HCT116 (cell line): ENCODE measurements around the gene TIAM2. TPM values are rescaled to one million over a fixed set of nuclear protein-coding genes. Genes with fewer than 3 reads are reported as not detected.

Experiments used
- ATAC-seq: fragments of 200-7000 bp; cut with Tn5 transposase; 2 replicates; pipeline ENCODE4 v1.9.1; 2020; ENCODE audit warnings: mild to moderate bottlenecking, moderate library complexity
- BruUV-seq: library from RNA; stranded (reverse); fragments of 400-500 nt; replicated peaks from 2 replicates; lab custom pipeline; 2021; lab: Mats Ljungman, UMichigan
- CTCF ChIA-PET: fragments of 300-600 bp; sonication (Branson Sonifier 250); formaldehyde crosslinking; loops from one replicate; lab custom pipeline; 2021; ENCODE audit warnings: antibody characterized with exemption; lab: Charles Lee
- POLR2A ChIA-PET: fragments of 300-600, 350-600 bp; sonication (Branson Sonifier 250); formaldehyde crosslinking; loops from one replicate; lab custom pipeline; 2021; ENCODE audit warnings: antibody characterized with exemption; lab: Charles Lee
- RAD21 ChIA-PET, 2 experiments: fragments of 300-600 bp; sonication (Branson Sonifier 250); formaldehyde crosslinking; loops; one replicate each; lab custom pipeline; 2023; ENCODE audit warnings: low total read pairs in 2 of 2; ENCODE audit not compliant: uncharacterized antibody in 2 of 2, unreplicated experiment in 2 of 2, low non-redundant PET in 1 of 2; lab: Charles Lee
- DNase-seq: peaks from one replicate; pipeline ENCODE4 v3.0.0-alpha.2; 2010; ENCODE audit warnings: low read depth, low spot score
- H2AFZ ChIP-seq: fragments of 200-600 bp; shearing (Covaris generic), sonication (generic); 2 replicates; pipeline ENCODE4 v1.6.1; 2017; ENCODE audit warnings: low read depth, mixed run types, mixed read lengths, antibody characterized with exemption, low read length; ENCODE audit not compliant: poor library complexity, severe bottlenecking
- H3K27ac ChIP-seq: 2 replicates; pipeline ENCODE4 v1.5.1; 2012; ENCODE audit warnings: low read depth, low read length
- H3K27me3 ChIP-seq: fragments of 200-600 bp; sonication (generic); 2 replicates; pipeline ENCODE4 v1.6.1; 2016; ENCODE audit warnings: mixed run types, low read length, mixed read lengths; ENCODE audit not compliant: insufficient read depth
- H3K36me3 ChIP-seq, 2 experiments: fragments of 200-500 bp in 1 of 2; fragments of 200-600 bp in 1 of 2; sonication (Bioruptor generic) in 1 of 2; sonication (generic) in 1 of 2; 2 replicates each; pipeline versions ENCODE4 v1.5.1 to v1.6.1; 2014 to 2016; ENCODE audit warnings: low read length in 2 of 2, inconsistent platforms in 1 of 2, mixed read lengths in 1 of 2, mixed run types in 1 of 2; ENCODE audit not compliant: insufficient read depth in 2 of 2, control insufficient read depth in 1 of 2
- H3K4me1 ChIP-seq, 2 experiments: fragments of 200-600 bp in 1 of 2; sonication (generic) in 1 of 2; 2 replicates each; pipeline versions ENCODE4 v1.5.1 to v1.6.1; 2012 to 2017; ENCODE audit warnings: low read length in 2 of 2, inconsistent platforms in 1 of 2, mild to moderate bottlenecking in 1 of 2, mixed read lengths in 1 of 2, mixed run types in 1 of 2, moderate library complexity in 1 of 2; ENCODE audit not compliant: insufficient read depth in 2 of 2, control insufficient read depth in 1 of 2
- H3K4me2 ChIP-seq: fragments of 200-600 bp; sonication (generic); 2 replicates; pipeline ENCODE4 v1.6.1; 2017; ENCODE audit warnings: mixed run types, low read length, mixed read lengths
- H3K4me3 ChIP-seq, 2 experiments: fragments of 200-600 bp in 1 of 2; sonication (generic) in 1 of 2; replicated peaks in 1 of 2; 2 replicates each; pipeline ENCODE4 v1.5.1; 2011 to 2016; ENCODE audit warnings: low read length in 2 of 2, control low read depth in 1 of 2, low read depth in 1 of 2, mild to moderate bottlenecking in 1 of 2, mixed read lengths in 1 of 2, mixed run types in 1 of 2
- H3K79me2 ChIP-seq: fragments of 200-600 bp; sonication (generic); 2 replicates; pipeline ENCODE4 v1.6.1; 2017; ENCODE audit warnings: mild to moderate bottlenecking, mixed run types, low read length, moderate library complexity, mixed read lengths; ENCODE audit not compliant: insufficient read depth
- H3K9ac ChIP-seq: fragments of 200-600 bp; sonication (generic); 2 replicates; pipeline ENCODE4 v1.6.1; 2016; ENCODE audit warnings: low read length, mixed read lengths
- H3K9me2 ChIP-seq: fragments of 200-600 bp; sonication (generic), shearing (Covaris generic); 2 replicates; pipeline ENCODE4 v1.6.1; 2017; ENCODE audit warnings: mixed run types, mild to moderate bottlenecking, moderate library complexity; ENCODE audit not compliant: insufficient read depth
- H3K9me3 ChIP-seq, 2 experiments: fragments of 200-500 bp in 1 of 2; fragments of 200-600 bp in 1 of 2; sonication (Bioruptor generic) in 1 of 2; sonication (generic) in 1 of 2; 2 replicates each; pipeline ENCODE4 v1.6.1; 2014 to 2017; ENCODE audit warnings: low read length in 2 of 2, mixed read lengths in 2 of 2, inconsistent platforms in 1 of 2, low read depth in 1 of 2, mild to moderate bottlenecking in 1 of 2, mixed run types in 1 of 2, moderate library complexity in 1 of 2; ENCODE audit not compliant: control insufficient read depth in 1 of 2, insufficient read depth in 1 of 2
- H4K20me1 ChIP-seq: fragments of 200-600 bp; sonication (generic), shearing (Covaris generic); 2 replicates; pipeline ENCODE4 v1.6.1; 2017; ENCODE audit warnings: mixed run types, mild to moderate bottlenecking, moderate library complexity; ENCODE audit not compliant: insufficient read depth
- CBX3 ChIP-seq: IDR thresholded peaks from 2 replicates; pipeline ENCODE4 v1.6.1; 2012; ENCODE audit warnings: low read depth
- CEBPB ChIP-seq: IDR thresholded peaks from 2 replicates; pipeline ENCODE4 v1.6.1; 2012; ENCODE audit warnings: low read depth
- ELF1 ChIP-seq: IDR thresholded peaks from 2 replicates; pipeline ENCODE4 v1.6.1; 2012; ENCODE audit warnings: low read depth, borderline replicate concordance
- EZH2phosphoT487 ChIP-seq: fragments of 200-600 bp; IDR thresholded peaks from 2 replicates; pipeline ENCODE4 v1.6.1; 2018; ENCODE audit warnings: antibody characterized with exemption, borderline replicate concordance
- FOSL1 ChIP-seq: IDR thresholded peaks from 2 replicates; pipeline ENCODE4 v1.6.1; 2012; ENCODE audit warnings: low read depth
- JUND ChIP-seq: IDR thresholded peaks from 2 replicates; pipeline ENCODE4 v1.6.1; 2012
- MAX ChIP-seq: IDR thresholded peaks from 2 replicates; pipeline ENCODE4 v1.6.1; 2012
- POLR2AphosphoS5 ChIP-seq: IDR thresholded peaks from 2 replicates; pipeline ENCODE4 v1.6.1; 2011; ENCODE audit warnings: mild to moderate bottlenecking, low read depth, low read length, moderate library complexity
- REST ChIP-seq: IDR thresholded peaks from 2 replicates; pipeline ENCODE4 v1.6.1; 2012; ENCODE audit warnings: low read depth
- SIN3A ChIP-seq: IDR thresholded peaks from 2 replicates; pipeline ENCODE4 v1.6.1; 2012; ENCODE audit warnings: low read depth
- TCF7L2 ChIP-seq: IDR thresholded peaks from 2 replicates; pipeline ENCODE4 v1.7.0; 2011; ENCODE audit warnings: borderline replicate concordance, inconsistent platforms; ENCODE audit not compliant: insufficient read depth, insufficient read length; ENCODE audit errors: extremely low read depth
- YY1 ChIP-seq: IDR thresholded peaks from 2 replicates; pipeline ENCODE4 v1.6.1; 2011; ENCODE audit warnings: low read length, low read depth, moderate library complexity, mild to moderate bottlenecking; ENCODE audit not compliant: insufficient replicate concordance; ENCODE audit errors: extremely low read depth
- ZBTB33 ChIP-seq: IDR thresholded peaks from 2 replicates; pipeline ENCODE4 v1.6.1; 2011; ENCODE audit warnings: mild to moderate bottlenecking, low read length, moderate library complexity; ENCODE audit not compliant: insufficient replicate concordance; ENCODE audit errors: extremely low read depth
- ZNF274 ChIP-seq: fragments of 200-500 bp; sonication (Bioruptor generic); IDR thresholded peaks from 2 replicates; pipeline ENCODE4 v1.6.1; 2014; ENCODE audit warnings: mild to moderate bottlenecking, low read depth, low read length, inconsistent platforms
- intact Hi-C: fragments of 100-400 bp; cut with micrococcal nuclease; formaldehyde crosslinking; loops from 2 replicates; pipeline ENCODE4 v1.10.0; 2022
- total RNA-seq: library from RNA; stranded (reverse); gene quantifications from one replicate; pipeline ENCODE4 v1.2.1, GENCODE V29; 2021; ENCODE audit not compliant: unreplicated experiment

The TIAM2 gene
- total RNA-seq, 1 experiment from 2014 or later = 9.4 TPM

- ChIA-PET RAD21 (no interaction called here), CTCF (no interaction called here), POLR2A (no interaction called here)
- peaks cover 9 to 21% of the 10 kb centered on the region in 2 experiments; a peak in 3 of 4 replicates for H3K36me3 ChIP-seq
- no peak overlapping the region for H3K9ac ChIP-seq
- no peak overlapping the region for H3K4me2 ChIP-seq
- no peaks in the 10 kb centered on the region for H3K79me2 ChIP-seq
- intact Hi-C loops = no loop called here
- no peak overlapping the region for H3K4me3 ChIP-seq
- H4K20me1 ChIP-seq = no peaks in the 10 kb centered on the region
- H3K9me2 ChIP-seq = no peaks in the 10 kb centered on the region
- no peak overlapping the region for H3K27ac ChIP-seq
- H2AFZ ChIP-seq = no peak overlapping the region
- no peaks in the 10 kb centered on the region for H3K27me3 ChIP-seq
- BruUV-seq = no TSS peak
- no peak for DNase-seq
- no peaks in the 10 kb centered on the region for H3K9me3 ChIP-seq
- TF ChIP-seq FOSL1 (0 out of 2 replicates have a peak, but pooled peaks have one; percentile 22), CBX3 (no peak), ELF1 (no peak), ZNF274 (no peak), YY1 (no peak), REST (no peak)
- TF ChIP-seq, all 23 proteins: peak for 1
- no peak for ATAC-seq
- peaks cover 0 to 7% of the 10 kb centered on the region in 2 experiments; a peak in 2 of 4 replicates for H3K4me1 ChIP-seq
Measured at GRCh38 chr6:155253337-155253736, 258.2 kb downstream of the TIAM2 start.

GRCh38 chr6:155254139-155254538 lies 259.0 kb downstream of the TIAM2 start:
- no peak overlapping the region for H3K4me2 ChIP-seq
- H3K79me2 ChIP-seq = no peaks in the 10 kb centered on the region
- BruUV-seq = no TSS peak
- peaks cover 9 to 21% of the 10 kb centered on the region in 2 experiments; a peak in 3 of 4 replicates for H3K36me3 ChIP-seq
- no peak overlapping the region for H3K4me3 ChIP-seq
- H3K9me3 ChIP-seq = no peaks in the 10 kb centered on the region
- no peak overlapping the region for H3K9ac ChIP-seq
- H3K9me2 ChIP-seq = no peaks in the 10 kb centered on the region
- H2AFZ ChIP-seq = no peak overlapping the region
- ChIA-PET CTCF (no interaction called here), POLR2A (no interaction called here), RAD21 (no interaction called here)
- H3K27me3 ChIP-seq = no peaks in the 10 kb centered on the region
- ATAC-seq (no peak), DNase-seq (no peak)
- peaks cover 0 to 6% of the 10 kb centered on the region in 2 experiments; a peak in 2 of 4 replicates for H3K4me1 ChIP-seq
- intact Hi-C loops = no loop called here
- H4K20me1 ChIP-seq = no peaks in the 10 kb centered on the region
- H3K27ac ChIP-seq = no peak overlapping the region
- TF ChIP-seq ZBTB33 = no peak
- TF ChIP-seq SIN3A = no peak
- TF ChIP-seq ZNF274 = no peak
- TF ChIP-seq POLR2AphosphoS5 = no peak
- TF ChIP-seq EZH2phosphoT487 = no peak
- TF ChIP-seq TCF7L2 = no peak
- no peak for TF ChIP-seq MAX
- no peak for TF ChIP-seq YY1
- no peak for TF ChIP-seq JUND
- TF ChIP-seq CEBPB = no peak
